ENCODE measurements around the gene PTPN3. TPM values are rescaled to one million over a fixed set of nuclear protein-coding genes. Genes with fewer than 3 reads are reported as not detected.

The PTPN3 gene
- total RNA-seq, 1 experiment from 2014 or later, result 20.8 TPM

- no peak overlapping the region for H2AFZ ChIP-seq (ENCODE audit: low read depth, low read length, poor library complexity, severe bottlenecking)
- H3K27ac ChIP-seq (ENCODE audit: low read depth, low read length), result no peak overlapping the region
- DNase-seq (ENCODE audit: low read depth, low spot score), result no peak
- ChIA-PET POLR2A (no interaction called here), RAD21 (ENCODE audit: low non-redundant PET in 1 of 2, low total read pairs in 2 of 2, uncharacterized antibody in 2 of 2, unreplicated experiment in 2 of 2) (no interaction called here), CTCF (no interaction called here)
- no peaks in the 10 kb centered on the region for H3K79me2 ChIP-seq (ENCODE audit: insufficient read depth, low read length)
- TF ChIP-seq JUND (IDR thresholded peaks at IDR 0.05) (no peak), TCF7L2 (IDR thresholded peaks at IDR 0.05; ENCODE audit: borderline replicate concordance, extremely low read depth, insufficient read depth, insufficient read length) (no peak), SRF (IDR thresholded peaks at IDR 0.05; ENCODE audit: low read depth) (no peak), ELF1 (IDR thresholded peaks at IDR 0.05; ENCODE audit: borderline replicate concordance, low read depth) (no peak), POLR2AphosphoS5 (IDR thresholded peaks at IDR 0.05; ENCODE audit: low read depth, low read length) (no peak), CEBPB (IDR thresholded peaks at IDR 0.05; ENCODE audit: low read depth) (no peak), FOSL1 (IDR thresholded peaks at IDR 0.05; ENCODE audit: low read depth) (no peak), RAD21 (IDR thresholded peaks at IDR 0.05; ENCODE audit: low read depth) (no peak), ZFX (IDR thresholded peaks at IDR 0.05) (no peak), ATF3 (IDR thresholded peaks at IDR 0.05) (no peak), EZH2 (IDR thresholded peaks at IDR 0.05) (no peak), EGR1 (IDR thresholded peaks at IDR 0.05; ENCODE audit: low read depth) (no peak), SIN3A (IDR thresholded peaks at IDR 0.05; ENCODE audit: low read depth) (no peak), ZNF274 (IDR thresholded peaks at IDR 0.05; ENCODE audit: low read depth, low read length) (no peak), SP1 (IDR thresholded peaks at IDR 0.05; ENCODE audit: low read depth) (no peak), EZH2phosphoT487 (IDR thresholded peaks at IDR 0.05; ENCODE audit: borderline replicate concordance) (no peak), ZBTB33 (IDR thresholded peaks at IDR 0.05; ENCODE audit: extremely low read depth, insufficient replicate concordance, low read length) (no peak), YY1 (IDR thresholded peaks at IDR 0.05; ENCODE audit: extremely low read depth, insufficient replicate concordance, low read depth, low read length) (no peak), MAX (IDR thresholded peaks at IDR 0.05) (no peak)
- no peak overlapping the region for H3K4me3 ChIP-seq (replicated peaks in 1 of 2; ENCODE audit: low read depth in 1 of 2, low read length in 2 of 2)
- H3K9me2 ChIP-seq (ENCODE audit: insufficient read depth), result no peaks in the 10 kb centered on the region
- no peaks in the 10 kb centered on the region for H3K27me3 ChIP-seq (ENCODE audit: insufficient read depth, low read length)
- H3K9ac ChIP-seq (ENCODE audit: low read length), result no peak overlapping the region
- no peaks in the 10 kb centered on the region for H3K9me3 ChIP-seq (ENCODE audit: control insufficient read depth in 1 of 2, insufficient read depth in 1 of 2, low read depth in 1 of 2, low read length in 2 of 2)
- no peak for ATAC-seq
- no peaks in the 10 kb centered on the region for H4K20me1 ChIP-seq (ENCODE audit: insufficient read depth)
- BruUV-seq (replicated peaks), result no TSS peak
- intact Hi-C loops (cut with micrococcal nuclease), result no loop called here
- H3K4me2 ChIP-seq (ENCODE audit: low read length), result no peak overlapping the region
- peaks cover 4 to 9% of the 10 kb centered on the region in 2 experiments; a peak in 2 of 4 replicates for H3K36me3 ChIP-seq (ENCODE audit: control insufficient read depth in 1 of 2, insufficient read depth in 2 of 2, low read length in 2 of 2)
- H3K4me1 ChIP-seq (ENCODE audit: control insufficient read depth in 1 of 2, insufficient read depth in 2 of 2, low read length in 2 of 2), result no peaks in the 10 kb centered on the region
Measured at GRCh38 chr9:109418827-109419226, 79.3 kb downstream of the PTPN3 start.

Data from HCT116 (cell line).